NAMALWA (cell line): Measurements from ENCODE around the gene MYO9A.
"Not testable (repeated sequence)": the region's sequence is repeated elsewhere in the genome, so short reads cannot be mapped to it uniquely, and the experiment has no call there.

Experiments
- DNase-seq: peaks from one replicate; pipeline ENCODE4 v3.0.0-alpha.2; 2015; ENCODE audit warnings: low spot score

Gene MYO9A

GRCh38 chr15:72042865-72043264 is 75.1 kb downstream of the MYO9A start:
- peak; percentile 7 for DNase-seq

GRCh38 chr15:72042054-72042453 is 75.9 kb downstream of the MYO9A start:
- no peak for DNase-seq

GRCh38 chr15:72037321-72037720 is 80.6 kb downstream of the MYO9A start:
- DNase-seq = no peak

- no peak for DNase-seq
Measured at GRCh38 chr15:72034859-72035650, 82.9 kb downstream of the MYO9A start.

GRCh38 chr15:72034351-72034750 is 83.6 kb downstream of the MYO9A start:
- DNase-seq = no peak

GRCh38 chr15:72033711-72034110 is 84.2 kb downstream of the MYO9A start:
- DNase-seq = no peak

GRCh38 chr15:72033285-72033684 is 84.7 kb downstream of the MYO9A start:
- no peak for DNase-seq

GRCh38 chr15:72021604-72022003 is 96.3 kb downstream of the MYO9A start:
- no peak for DNase-seq

- DNase-seq = no peak
Measured at GRCh38 chr15:72020799-72021198, 97.2 kb downstream of the MYO9A start.

GRCh38 chr15:72014555-72014954 is 103.4 kb downstream of the MYO9A start:
- not testable (repeated sequence) for DNase-seq

GRCh38 chr15:72013703-72014102 is 104.2 kb downstream of the MYO9A start:
- DNase-seq = no peak

- DNase-seq = no peak
Measured at GRCh38 chr15:72011302-72011942, 106.5 kb downstream of the MYO9A start.

GRCh38 chr15:72009222-72009621 is 108.7 kb downstream of the MYO9A start:
- no peak for DNase-seq

- no peak for DNase-seq
Measured at GRCh38 chr15:72006382-72006781, 111.6 kb downstream of the MYO9A start.

GRCh38 chr15:72005483-72005882 is 112.5 kb downstream of the MYO9A start:
- no peak for DNase-seq

GRCh38 chr15:71999807-72000206 is 118.1 kb downstream of the MYO9A start:
- no peak for DNase-seq

GRCh38 chr15:71998717-71999116 is 119.2 kb downstream of the MYO9A start:
- not testable (repeated sequence) for DNase-seq

- DNase-seq = no peak
Measured at GRCh38 chr15:71997691-71998090, 120.3 kb downstream of the MYO9A start.

GRCh38 chr15:71975816-71976150 is 142.2 kb downstream of the MYO9A start:
- no peak for DNase-seq

- no peak for DNase-seq
Measured at GRCh38 chr15:71974211-71974610, 143.7 kb downstream of the MYO9A start.

GRCh38 chr15:71973366-71973765 is 144.6 kb downstream of the MYO9A start:
- DNase-seq = no peak

GRCh38 chr15:71971905-71972304 is 146.0 kb downstream of the MYO9A start:
- no peak for DNase-seq

- DNase-seq = no peak
Measured at GRCh38 chr15:71970435-71970834, 147.5 kb downstream of the MYO9A start.

- DNase-seq = no peak
Measured at GRCh38 chr15:71962537-71962936, 155.4 kb downstream of the MYO9A start.
